SK-N-SH (cell line): ENCODE measurements around the gene CAMK1.

ENCODE experiments used
- CTCF ChIP-seq: fragments of 200-600 bp; sonication (generic); IDR thresholded peaks from 2 replicates; pipeline ENCODE4 v1.6.1; 2017; ENCODE audit warnings: antibody characterized with exemption, mild to moderate bottlenecking, moderate library complexity
- ELF1 ChIP-seq: IDR thresholded peaks from 2 replicates; pipeline ENCODE4 v1.4.0; 2012
- GABPA ChIP-seq: IDR thresholded peaks from 2 replicates; pipeline ENCODE4 v1.4.0; 2012; ENCODE audit warnings: low read depth, mild to moderate bottlenecking
- MXI1 ChIP-seq: IDR thresholded peaks from 2 replicates; pipeline ENCODE4 v1.6.1; 2012; ENCODE audit warnings: mild to moderate bottlenecking, low read depth, low read length, improper control_type of control experiment
- POLR2AphosphoS5 ChIP-seq: IDR thresholded peaks from 2 replicates; pipeline ENCODE4 v1.6.1; 2012; ENCODE audit warnings: low read depth, low read length
- RAD21 ChIP-seq: IDR thresholded peaks from 2 replicates; pipeline ENCODE4 v1.6.1; 2012; ENCODE audit warnings: mild to moderate bottlenecking, low read length
- RFX5 ChIP-seq: IDR thresholded peaks from 2 replicates; pipeline ENCODE4 v1.6.1; 2012; ENCODE audit warnings: mild to moderate bottlenecking, improper control_type of control experiment, low read length
- SMC3 ChIP-seq: IDR thresholded peaks from 2 replicates; pipeline ENCODE4 v1.6.1; 2012; ENCODE audit warnings: low read depth, low read length, improper control_type of control experiment
- USF2 ChIP-seq: fragments of 150-350 bp; IDR thresholded peaks from 2 replicates; pipeline ENCODE4 v1.6.1; 2017; ENCODE audit warnings: antibody characterized with exemption, low read length, low read depth, borderline replicate concordance

- no peak for TF ChIP-seq USF2
- no peak for TF ChIP-seq ELF1
- TF ChIP-seq CTCF = no peak
- TF ChIP-seq POLR2AphosphoS5 = no peak
- TF ChIP-seq SMC3 = no peak
- TF ChIP-seq RFX5 = no peak
- no peak for TF ChIP-seq MXI1
- TF ChIP-seq RAD21 = no peak
- TF ChIP-seq GABPA = no peak
These were observed 33.7 kb upstream of the CAMK1 start for GRCh38 chr3:9803494-9803893.
